Measurements from ENCODE around the gene GNAQ.

The GNAQ gene

DNA sequence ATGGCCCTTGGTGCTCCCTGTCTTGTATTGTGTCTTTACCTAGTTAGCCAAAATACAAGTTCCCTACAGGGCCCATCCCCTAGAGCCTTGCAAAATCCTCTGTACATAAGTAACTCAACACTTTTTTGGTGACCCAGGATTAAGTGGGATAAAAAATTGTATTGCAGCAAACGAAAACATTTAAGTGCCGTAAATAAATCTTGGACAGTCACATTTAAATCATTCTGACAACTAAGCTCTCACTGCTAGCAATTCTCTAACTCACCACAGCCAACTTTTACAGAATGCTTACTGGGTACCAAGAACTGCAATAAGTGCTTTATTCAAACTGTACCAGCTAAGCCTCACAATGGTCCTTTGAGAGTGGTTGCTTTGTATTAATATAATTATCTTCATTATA, 56.6 kb downstream of the GNAQ start:
- DNase-seq (ENCODE audit: low read depth in 2 of 2), result no peak

GRCh38 chr9:77974434-77974833, 57.2 kb downstream of the GNAQ start:
- DNase-seq (ENCODE audit: low read depth in 2 of 2), result no peak

DNA sequence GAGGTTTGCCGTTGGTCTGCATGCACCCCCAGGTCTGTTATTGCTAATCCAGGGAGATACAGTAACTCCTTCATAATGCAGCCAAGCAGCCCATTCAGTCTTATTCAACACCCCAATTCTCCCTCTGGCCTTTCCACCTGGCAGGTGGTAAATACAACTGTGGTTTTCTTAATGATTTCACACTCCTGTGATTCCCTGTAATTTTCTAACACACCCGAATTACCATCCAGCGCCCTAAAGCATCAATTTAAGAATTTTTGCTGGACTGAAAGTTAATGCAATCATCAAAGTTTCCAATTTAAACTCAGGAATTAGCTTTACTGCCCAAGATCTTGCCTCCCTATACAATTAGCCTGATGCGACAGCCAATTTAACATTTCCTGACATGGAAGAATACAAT, 62.5 kb downstream of the GNAQ start:
- no peak for DNase-seq (ENCODE audit: low read depth in 2 of 2)

DNA sequence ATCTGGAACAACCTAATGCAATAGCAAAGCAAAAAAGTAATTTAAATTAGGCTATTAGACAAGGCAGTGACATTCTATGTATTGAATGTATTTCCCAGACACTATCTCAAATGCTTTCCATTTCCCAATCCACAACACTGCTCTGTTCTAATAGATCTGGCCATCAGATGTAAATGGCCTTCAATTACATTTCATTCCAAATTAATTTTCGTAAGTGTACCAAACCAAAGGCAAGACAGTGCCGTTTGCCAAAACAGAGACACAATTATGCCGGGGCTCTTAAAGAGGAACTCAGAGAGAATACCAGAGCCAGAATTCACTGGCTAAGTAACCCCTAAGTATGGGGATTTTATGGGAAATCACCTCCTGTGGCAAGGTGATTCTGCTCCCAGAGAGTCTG, 63.1 kb downstream of the GNAQ start:
- no peak for DNase-seq (ENCODE audit: low read depth in 2 of 2)

DNA sequence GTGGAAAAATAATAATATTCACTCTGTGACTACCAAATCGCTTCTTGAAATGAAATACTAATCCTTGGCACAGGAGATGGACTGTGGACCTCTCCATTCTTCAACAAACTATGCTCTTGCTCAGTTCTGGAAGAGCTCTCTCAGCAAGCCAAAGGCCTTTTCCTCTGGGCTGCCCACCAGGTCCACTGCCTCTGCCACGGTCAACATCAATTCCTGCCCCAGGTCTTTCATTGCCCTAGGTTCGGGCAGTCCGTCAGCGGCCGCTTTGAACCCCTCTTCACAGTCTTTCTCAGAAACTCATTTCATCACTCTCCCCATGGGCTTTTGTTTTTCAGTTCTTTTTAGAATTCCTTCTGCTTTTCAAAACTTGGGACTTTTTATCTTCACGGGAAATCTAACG, 64.9 kb downstream of the GNAQ start:
- no peak for DNase-seq (ENCODE audit: low read depth in 2 of 2)

DNA sequence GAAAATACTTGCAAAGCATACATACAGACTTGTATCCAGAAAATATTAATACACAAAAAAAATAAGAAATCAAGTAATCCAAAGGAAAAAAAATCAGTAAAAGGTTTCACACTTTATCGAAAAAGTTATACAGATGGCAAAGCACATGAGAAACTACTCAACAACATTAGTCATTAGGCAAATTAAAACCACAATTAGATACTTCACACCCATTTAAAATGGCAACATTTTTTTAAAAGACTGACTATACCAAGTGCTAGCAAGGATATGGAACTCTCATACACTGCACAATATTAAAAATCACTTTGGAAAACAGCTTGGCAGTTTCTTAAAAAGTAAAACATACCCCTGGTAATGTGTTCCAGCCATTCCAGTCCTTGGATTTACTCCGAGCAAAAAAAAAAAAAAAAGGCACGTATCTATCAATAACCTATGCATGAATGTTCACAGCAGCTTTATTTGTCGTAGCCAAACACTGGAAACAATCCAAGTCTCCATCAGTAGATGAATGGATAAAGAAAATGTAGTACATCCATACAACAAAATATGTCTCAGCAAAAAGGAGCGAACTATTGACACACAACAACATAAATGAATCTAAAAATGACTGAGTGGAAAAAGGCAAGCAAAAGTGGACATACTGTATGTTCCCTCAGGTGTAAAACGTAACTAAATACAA, 66.0 kb downstream of the GNAQ start:
- no peak for DNase-seq (ENCODE audit: low read depth in 2 of 2)

DNA sequence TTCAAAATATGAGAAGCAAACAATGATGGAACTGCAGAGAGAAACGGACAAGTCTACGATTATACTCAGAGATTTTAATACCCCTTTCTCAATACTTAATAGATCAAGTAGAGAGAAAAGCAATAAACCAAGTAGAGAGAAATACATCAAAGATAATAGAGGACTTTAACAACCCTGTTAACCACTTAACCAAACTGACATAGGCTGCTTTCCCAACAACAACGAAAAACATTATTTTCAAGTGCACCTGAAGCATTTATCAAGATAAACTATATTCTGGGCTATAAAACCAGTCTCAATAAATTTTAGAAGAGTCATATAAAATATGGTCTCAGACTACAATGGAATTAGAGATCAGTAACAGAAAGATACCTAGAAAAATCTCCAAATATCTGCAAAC, 67.4 kb downstream of the GNAQ start:
- no peak for DNase-seq (ENCODE audit: low read depth in 2 of 2)

GRCh38 chr9:77961541-77961940, 70.1 kb downstream of the GNAQ start:
- DNase-seq (ENCODE audit: low read depth in 2 of 2), result no peak

- DNase-seq (ENCODE audit: low read depth in 2 of 2), result no peak
Observed at GRCh38 chr9:77960356-77961153, 71.1 kb downstream of the GNAQ start.

- DNase-seq (ENCODE audit: low read depth in 2 of 2), result no peak
Observed at GRCh38 chr9:77959803-77960202, 71.8 kb downstream of the GNAQ start.

GRCh38 chr9:77957652-77958051, 74.0 kb downstream of the GNAQ start:
- DNase-seq (ENCODE audit: low read depth in 2 of 2), result no peak

- no peak for DNase-seq (ENCODE audit: low read depth in 2 of 2)
Observed at GRCh38 chr9:77956555-77956954, 75.1 kb downstream of the GNAQ start.

DNA sequence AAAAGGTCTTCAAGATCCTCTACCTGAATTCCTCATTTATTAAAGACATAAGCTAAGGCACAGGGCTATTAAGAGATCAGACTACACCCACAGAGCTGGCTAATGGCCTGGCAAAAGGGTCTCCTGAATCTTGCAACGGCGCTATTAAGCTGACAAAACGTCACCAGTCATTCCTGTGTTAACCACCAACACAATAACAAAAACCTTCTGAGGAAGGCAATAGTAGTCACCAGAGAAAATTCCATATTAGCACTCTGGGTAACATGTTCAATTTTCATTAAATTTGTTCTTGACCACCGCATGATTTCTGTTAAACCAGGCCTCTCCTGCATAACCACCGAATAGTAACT, 77.0 kb downstream of the GNAQ start:
- DNase-seq (ENCODE audit: low read depth in 2 of 2), result no peak

DNA sequence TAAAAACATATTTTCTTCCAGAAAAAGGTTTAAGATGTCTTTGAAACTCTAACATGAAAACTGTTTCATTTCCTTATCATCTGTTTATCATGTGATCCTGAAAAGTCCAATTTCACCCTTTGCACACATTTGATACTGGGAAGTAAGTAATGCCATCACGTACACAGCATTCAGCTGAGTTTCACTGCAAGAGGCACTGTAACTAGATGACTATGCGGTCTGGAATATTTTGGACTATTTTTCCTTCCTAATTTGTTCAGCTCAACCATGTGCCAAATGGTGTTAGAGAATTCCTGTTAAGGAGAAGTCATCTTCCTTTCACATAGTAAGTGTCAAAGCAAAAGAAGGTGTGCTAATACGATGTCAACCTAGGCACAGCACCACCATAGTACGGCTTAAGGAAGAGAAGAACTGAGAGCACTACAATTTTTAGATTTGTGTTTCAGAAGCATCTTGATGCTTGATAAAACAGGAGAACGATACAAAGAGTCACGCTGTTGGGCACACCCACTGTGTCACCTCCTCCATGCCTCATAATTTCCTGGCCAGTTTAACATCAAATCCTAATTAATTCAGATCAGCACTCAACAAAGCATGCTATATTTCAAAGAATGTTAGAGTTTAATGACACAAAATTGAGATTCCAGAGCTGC, 77.5 kb downstream of the GNAQ start:
- no peak for DNase-seq (ENCODE audit: low read depth in 2 of 2)

- DNase-seq (ENCODE audit: low read depth in 2 of 2), result no peak
Observed at GRCh38 chr9:77953590-77953989, 78.0 kb downstream of the GNAQ start.

GRCh38 chr9:77952635-77953328, 78.8 kb downstream of the GNAQ start:
- no peak for DNase-seq (ENCODE audit: low read depth in 2 of 2)

- no peak for DNase-seq (ENCODE audit: low read depth in 2 of 2)
Observed at GRCh38 chr9:77951369-77951768, 80.2 kb downstream of the GNAQ start.

DNA sequence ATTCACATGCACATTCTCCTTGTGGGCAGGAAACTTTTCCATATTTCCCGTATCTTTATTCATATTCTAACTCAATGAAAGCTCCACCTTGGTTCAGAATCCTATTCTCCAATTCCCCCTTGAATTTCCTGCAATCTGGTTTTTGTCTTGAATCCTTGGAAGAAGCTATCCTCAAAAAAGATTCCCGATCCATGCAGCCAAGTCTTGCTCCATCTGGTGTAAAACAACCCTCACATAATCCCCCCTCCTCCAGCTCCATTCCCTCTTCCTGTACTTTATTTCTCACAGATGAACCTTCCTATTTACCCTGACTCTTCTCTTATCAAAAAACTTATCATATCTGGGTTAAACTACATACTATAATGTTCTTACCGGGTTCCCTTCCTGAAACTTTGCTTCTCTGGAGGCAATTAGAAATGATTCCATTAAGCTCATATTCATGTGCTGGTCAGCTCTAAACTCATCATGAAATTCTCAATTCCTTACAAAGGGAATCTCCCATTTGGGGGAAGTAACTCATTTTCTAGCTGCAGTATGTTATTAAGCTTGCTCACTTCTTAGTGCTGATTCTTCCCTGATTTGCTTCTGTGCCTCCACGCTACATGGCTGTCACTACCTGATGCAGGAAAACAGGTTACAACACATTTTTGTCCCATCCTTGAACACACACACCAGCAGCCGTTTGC, 81.7 kb downstream of the GNAQ start:
- no peak for DNase-seq (ENCODE audit: low read depth in 2 of 2)

DNA sequence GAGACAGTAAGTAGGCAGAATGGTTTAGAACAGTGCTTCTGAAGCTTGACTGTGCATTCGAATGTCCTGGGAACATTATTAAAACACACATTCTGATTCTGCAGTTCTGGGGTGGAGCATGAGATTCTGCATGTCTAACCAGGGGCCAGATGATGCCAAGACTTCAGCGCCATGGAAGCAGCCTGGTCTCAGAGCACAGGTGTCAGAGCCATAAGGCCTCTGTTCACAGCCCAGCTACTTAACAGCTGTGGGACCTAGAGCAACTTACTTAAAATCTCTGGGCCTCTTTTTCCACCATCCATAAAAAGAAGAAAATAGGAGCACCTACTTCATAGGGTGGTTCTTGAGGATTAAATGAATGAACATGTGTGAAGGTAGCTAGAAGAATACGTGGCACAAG, 84.0 kb downstream of the GNAQ start:
- no peak for DNase-seq (ENCODE audit: low read depth in 2 of 2)

- no peak for DNase-seq (ENCODE audit: low read depth in 2 of 2)
Observed at GRCh38 chr9:77946969-77947620, 84.5 kb downstream of the GNAQ start.

- no peak for DNase-seq (ENCODE audit: low read depth in 2 of 2)
Observed at GRCh38 chr9:77946296-77946695, 85.3 kb downstream of the GNAQ start.

All from stimulated activated CD8-positive, alpha-beta memory T cell treated with anti-CD3 and anti-CD28 coated beads, Interleukin-2, amount 100 ng/mL, for 1 hour (primary cell).